ENCODE results near the gene DIRAS3.

DNA sequence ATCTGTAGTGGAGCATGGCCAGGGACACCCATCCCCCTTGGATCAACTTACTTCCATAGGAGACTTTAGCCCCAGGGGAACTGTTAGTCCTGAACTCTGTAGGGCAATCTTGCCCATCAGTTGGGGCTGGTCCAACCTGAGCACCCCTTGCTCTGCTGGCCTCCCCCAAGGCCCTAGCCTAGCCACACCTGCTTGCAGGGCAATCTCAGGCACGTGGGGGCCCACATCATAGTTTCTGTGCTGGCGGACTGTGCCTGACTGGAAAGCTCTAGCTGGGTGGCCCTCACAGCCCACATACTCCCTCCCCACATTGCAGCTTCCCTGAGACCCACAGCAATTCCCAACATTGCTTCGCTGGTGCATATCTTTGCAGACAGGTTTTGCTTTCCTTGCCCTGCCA, 6.6 kb upstream of the DIRAS3 start:
- TF ChIP-seq, protein P1, sequence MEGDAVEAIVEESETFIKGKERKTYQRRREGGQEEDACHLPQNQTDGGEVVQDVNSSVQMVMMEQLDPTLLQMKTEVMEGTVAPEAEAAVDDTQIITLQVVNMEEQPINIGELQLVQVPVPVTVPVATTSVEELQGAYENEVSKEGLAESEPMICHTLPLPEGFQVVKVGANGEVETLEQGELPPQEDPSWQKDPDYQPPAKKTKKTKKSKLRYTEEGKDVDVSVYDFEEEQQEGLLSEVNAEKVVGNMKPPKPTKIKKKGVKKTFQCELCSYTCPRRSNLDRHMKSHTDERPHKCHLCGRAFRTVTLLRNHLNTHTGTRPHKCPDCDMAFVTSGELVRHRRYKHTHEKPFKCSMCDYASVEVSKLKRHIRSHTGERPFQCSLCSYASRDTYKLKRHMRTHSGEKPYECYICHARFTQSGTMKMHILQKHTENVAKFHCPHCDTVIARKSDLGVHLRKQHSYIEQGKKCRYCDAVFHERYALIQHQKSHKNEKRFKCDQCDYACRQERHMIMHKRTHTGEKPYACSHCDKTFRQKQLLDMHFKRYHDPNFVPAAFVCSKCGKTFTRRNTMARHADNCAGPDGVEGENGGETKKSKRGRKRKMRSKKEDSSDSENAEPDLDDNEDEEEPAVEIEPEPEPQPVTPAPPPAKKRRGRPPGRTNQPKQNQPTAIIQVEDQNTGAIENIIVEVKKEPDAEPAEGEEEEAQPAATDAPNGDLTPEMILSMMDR (tag by site-specific recombination; IDR thresholded peaks at IDR 0.05), result no peak
- TF ChIP-seq, protein P2, sequence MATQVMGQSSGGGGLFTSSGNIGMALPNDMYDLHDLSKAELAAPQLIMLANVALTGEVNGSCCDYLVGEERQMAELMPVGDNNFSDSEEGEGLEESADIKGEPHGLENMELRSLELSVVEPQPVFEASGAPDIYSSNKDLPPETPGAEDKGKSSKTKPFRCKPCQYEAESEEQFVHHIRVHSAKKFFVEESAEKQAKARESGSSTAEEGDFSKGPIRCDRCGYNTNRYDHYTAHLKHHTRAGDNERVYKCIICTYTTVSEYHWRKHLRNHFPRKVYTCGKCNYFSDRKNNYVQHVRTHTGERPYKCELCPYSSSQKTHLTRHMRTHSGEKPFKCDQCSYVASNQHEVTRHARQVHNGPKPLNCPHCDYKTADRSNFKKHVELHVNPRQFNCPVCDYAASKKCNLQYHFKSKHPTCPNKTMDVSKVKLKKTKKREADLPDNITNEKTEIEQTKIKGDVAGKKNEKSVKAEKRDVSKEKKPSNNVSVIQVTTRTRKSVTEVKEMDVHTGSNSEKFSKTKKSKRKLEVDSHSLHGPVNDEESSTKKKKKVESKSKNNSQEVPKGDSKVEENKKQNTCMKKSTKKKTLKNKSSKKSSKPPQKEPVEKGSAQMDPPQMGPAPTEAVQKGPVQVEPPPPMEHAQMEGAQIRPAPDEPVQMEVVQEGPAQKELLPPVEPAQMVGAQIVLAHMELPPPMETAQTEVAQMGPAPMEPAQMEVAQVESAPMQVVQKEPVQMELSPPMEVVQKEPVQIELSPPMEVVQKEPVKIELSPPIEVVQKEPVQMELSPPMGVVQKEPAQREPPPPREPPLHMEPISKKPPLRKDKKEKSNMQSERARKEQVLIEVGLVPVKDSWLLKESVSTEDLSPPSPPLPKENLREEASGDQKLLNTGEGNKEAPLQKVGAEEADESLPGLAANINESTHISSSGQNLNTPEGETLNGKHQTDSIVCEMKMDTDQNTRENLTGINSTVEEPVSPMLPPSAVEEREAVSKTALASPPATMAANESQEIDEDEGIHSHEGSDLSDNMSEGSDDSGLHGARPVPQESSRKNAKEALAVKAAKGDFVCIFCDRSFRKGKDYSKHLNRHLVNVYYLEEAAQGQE (tag by site-specific recombination; IDR thresholded peaks at IDR 0.05), result no peak
- TF ChIP-seq ZNF558 (tag by site-specific recombination; IDR thresholded peaks at IDR 0.05) (no peak), ZNF768 (tag by site-specific recombination; IDR thresholded peaks at IDR 0.05) (no peak), ZNF202 (tag by site-specific recombination; IDR thresholded peaks at IDR 0.05; ENCODE audit: borderline replicate concordance) (no peak), ZBTB8A (tag by site-specific recombination; IDR thresholded peaks at IDR 0.05) (no peak), ZNF561 (tag by site-specific recombination; IDR thresholded peaks at IDR 0.05; ENCODE audit: borderline replicate concordance) (no peak), ZNF660 (tag by site-specific recombination; IDR thresholded peaks at IDR 0.05) (no peak), ZNF404 (tag by site-specific recombination; IDR thresholded peaks at IDR 0.05) (no peak)
- TF ChIP-seq, protein P3, sequence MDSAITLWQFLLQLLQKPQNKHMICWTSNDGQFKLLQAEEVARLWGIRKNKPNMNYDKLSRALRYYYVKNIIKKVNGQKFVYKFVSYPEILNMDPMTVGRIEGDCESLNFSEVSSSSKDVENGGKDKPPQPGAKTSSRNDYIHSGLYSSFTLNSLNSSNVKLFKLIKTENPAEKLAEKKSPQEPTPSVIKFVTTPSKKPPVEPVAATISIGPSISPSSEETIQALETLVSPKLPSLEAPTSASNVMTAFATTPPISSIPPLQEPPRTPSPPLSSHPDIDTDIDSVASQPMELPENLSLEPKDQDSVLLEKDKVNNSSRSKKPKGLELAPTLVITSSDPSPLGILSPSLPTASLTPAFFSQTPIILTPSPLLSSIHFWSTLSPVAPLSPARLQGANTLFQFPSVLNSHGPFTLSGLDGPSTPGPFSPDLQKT (IDR thresholded peaks at IDR 0.05; ENCODE audit: borderline replicate concordance, low read depth, low read length), result no peak
- TF ChIP-seq, protein P4, sequence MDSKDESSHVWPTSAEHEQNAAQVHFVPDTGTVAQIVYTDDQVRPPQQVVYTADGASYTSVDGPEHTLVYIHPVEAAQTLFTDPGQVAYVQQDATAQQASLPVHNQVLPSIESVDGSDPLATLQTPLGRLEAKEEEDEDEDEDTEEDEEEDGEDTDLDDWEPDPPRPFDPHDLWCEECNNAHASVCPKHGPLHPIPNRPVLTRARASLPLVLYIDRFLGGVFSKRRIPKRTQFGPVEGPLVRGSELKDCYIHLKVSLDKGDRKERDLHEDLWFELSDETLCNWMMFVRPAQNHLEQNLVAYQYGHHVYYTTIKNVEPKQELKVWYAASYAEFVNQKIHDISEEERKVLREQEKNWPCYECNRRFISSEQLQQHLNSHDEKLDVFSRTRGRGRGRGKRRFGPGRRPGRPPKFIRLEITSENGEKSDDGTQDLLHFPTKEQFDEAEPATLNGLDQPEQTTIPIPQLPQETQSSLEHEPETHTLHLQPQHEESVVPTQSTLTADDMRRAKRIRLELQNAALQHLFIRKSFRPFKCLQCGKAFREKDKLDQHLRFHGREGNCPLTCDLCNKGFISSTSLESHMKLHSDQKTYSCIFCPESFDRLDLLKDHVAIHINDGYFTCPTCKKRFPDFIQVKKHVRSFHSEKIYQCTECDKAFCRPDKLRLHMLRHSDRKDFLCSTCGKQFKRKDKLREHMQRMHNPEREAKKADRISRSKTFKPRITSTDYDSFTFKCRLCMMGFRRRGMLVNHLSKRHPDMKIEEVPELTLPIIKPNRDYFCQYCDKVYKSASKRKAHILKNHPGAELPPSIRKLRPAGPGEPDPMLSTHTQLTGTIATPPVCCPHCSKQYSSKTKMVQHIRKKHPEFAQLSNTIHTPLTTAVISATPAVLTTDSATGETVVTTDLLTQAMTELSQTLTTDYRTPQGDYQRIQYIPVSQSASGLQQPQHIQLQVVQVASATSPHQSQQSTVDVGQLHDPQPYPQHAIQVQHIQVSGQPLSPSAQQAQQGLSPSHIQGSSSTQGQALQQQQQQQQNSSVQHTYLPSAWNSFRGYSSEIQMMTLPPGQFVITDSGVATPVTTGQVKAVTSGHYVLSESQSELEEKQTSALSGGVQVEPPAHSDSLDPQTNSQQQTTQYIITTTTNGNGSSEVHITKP (tag by site-specific recombination; IDR thresholded peaks at IDR 0.05), result no peak
- TF ChIP-seq, protein P5, sequence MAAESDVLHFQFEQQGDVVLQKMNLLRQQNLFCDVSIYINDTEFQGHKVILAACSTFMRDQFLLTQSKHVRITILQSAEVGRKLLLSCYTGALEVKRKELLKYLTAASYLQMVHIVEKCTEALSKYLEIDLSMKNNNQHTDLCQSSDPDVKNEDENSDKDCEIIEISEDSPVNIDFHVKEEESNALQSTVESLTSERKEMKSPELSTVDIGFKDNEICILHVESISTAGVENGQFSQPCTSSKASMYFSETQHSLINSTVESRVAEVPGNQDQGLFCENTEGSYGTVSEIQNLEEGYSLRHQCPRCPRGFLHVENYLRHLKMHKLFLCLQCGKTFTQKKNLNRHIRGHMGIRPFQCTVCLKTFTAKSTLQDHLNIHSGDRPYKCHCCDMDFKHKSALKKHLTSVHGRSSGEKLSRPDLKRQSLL (tag by site-specific recombination; IDR thresholded peaks at IDR 0.05), result no peak

Measured in HEK293 (cell line).